ENCODE results near the gene DHRS2.

DHRS2 gene

GRCh38 chr14:23613242-23614070 is 22.7 kb upstream of the DHRS2 start:
- DNase-seq: no peak

GRCh38 chr14:23614395-23614828 is 21.8 kb upstream of the DHRS2 start:
- DNase-seq: no peak

GRCh38 chr14:23615856-23616255 is 20.3 kb upstream of the DHRS2 start:
- DNase-seq: no peak

GRCh38 chr14:23617539-23617938 is 18.6 kb upstream of the DHRS2 start:
- DNase-seq: no peak

GRCh38 chr14:23618415-23618988 is 17.7 kb upstream of the DHRS2 start:
- no peak for DNase-seq

GRCh38 chr14:23620177-23620702 is 15.9 kb upstream of the DHRS2 start:
- DNase-seq: no peak

GRCh38 chr14:23621204-23621931 is 14.8 kb upstream of the DHRS2 start:
- DNase-seq: no peak

GRCh38 chr14:23621932-23622730 is 14.0 kb upstream of the DHRS2 start:
- DNase-seq: no peak

- no peak for DNase-seq
Measured at GRCh38 chr14:23622990-23623389, 13.2 kb upstream of the DHRS2 start.

- DNase-seq: no peak
Measured at GRCh38 chr14:23623962-23624361, 12.2 kb upstream of the DHRS2 start.

- no peak for DNase-seq
Measured at GRCh38 chr14:23624830-23625404, 11.2 kb upstream of the DHRS2 start.

- DNase-seq: no peak
Measured at GRCh38 chr14:23626946-23627345, 9.2 kb upstream of the DHRS2 start.

GRCh38 chr14:23627961-23628360 is 8.2 kb upstream of the DHRS2 start:
- DNase-seq: no peak

GRCh38 chr14:23629204-23629603 is 7.0 kb upstream of the DHRS2 start:
- DNase-seq: no peak

- no peak for DNase-seq
Measured at GRCh38 chr14:23629832-23630396, 6.2 kb upstream of the DHRS2 start.

GRCh38 chr14:23630687-23631086 is 5.5 kb upstream of the DHRS2 start:
- DNase-seq: no peak

- no peak for DNase-seq
Measured at GRCh38 chr14:23631234-23631633, 4.9 kb upstream of the DHRS2 start.

- DNase-seq: no peak
Measured at GRCh38 chr14:23631702-23632460, 4.3 kb upstream of the DHRS2 start.

GRCh38 chr14:23632461-23633159 is 3.6 kb upstream of the DHRS2 start:
- no peak for DNase-seq

- no peak for DNase-seq
Measured at GRCh38 chr14:23633160-23633701, 2.9 kb upstream of the DHRS2 start.
